DND-41 (cell line): ENCODE data around the gene PAK1.

Experiments
- ATAC-seq: fragments of 200-7000 bp; cut with Tn5 transposase; 3 replicates; pipeline ENCODE4 v1.9.1; 2021; ENCODE audit warnings: low read depth; ENCODE audit not compliant: insufficient read depth
- DNase-seq: peaks from one replicate; pipeline ENCODE4 v3.0.0-alpha.2; 2020
- H2AFZ ChIP-seq: 2 replicates; pipeline ENCODE4 v1.6.0; 2012; ENCODE audit warnings: low read depth, low read length
- H3K27ac ChIP-seq: 2 replicates; pipeline ENCODE4 v1.5.1; 2012; ENCODE audit warnings: low read length, inconsistent platforms
- H3K27me3 ChIP-seq: fragments of 200-600 bp; sonication (generic); 2 replicates; pipeline ENCODE4 v1.6.0; 2012; ENCODE audit warnings: low read length, mild to moderate bottlenecking, inconsistent platforms; ENCODE audit not compliant: insufficient read depth, poor library complexity
- H3K36me3 ChIP-seq: 2 replicates; pipeline ENCODE4 v1.5.1; 2012; ENCODE audit warnings: low read length, inconsistent platforms; ENCODE audit not compliant: insufficient read depth
- H3K4me1 ChIP-seq: 2 replicates; pipeline ENCODE4 v1.5.1; 2012; ENCODE audit warnings: mild to moderate bottlenecking, low read length; ENCODE audit not compliant: insufficient read depth
- H3K4me2 ChIP-seq: 2 replicates; pipeline ENCODE4 v1.6.0; 2012; ENCODE audit warnings: mild to moderate bottlenecking, moderate library complexity, low read length, inconsistent platforms; ENCODE audit not compliant: insufficient read depth
- H3K4me3 ChIP-seq, 2 experiments: fragments of 200-600 bp in 1 of 2; shearing (Covaris generic) in 1 of 2; 2 replicates each; pipeline ENCODE4 v1.5.1; 2012 to 2016; ENCODE audit warnings: inconsistent platforms in 2 of 2, low read length in 2 of 2, mild to moderate bottlenecking in 2 of 2, low read depth in 1 of 2, moderate library complexity in 1 of 2
- H3K79me2 ChIP-seq: 2 replicates; pipeline ENCODE4 v1.6.0; 2012; ENCODE audit warnings: low read length, inconsistent platforms; ENCODE audit not compliant: insufficient read depth
- H3K9ac ChIP-seq: 2 replicates; pipeline ENCODE4 v1.6.0; 2012; ENCODE audit warnings: low read depth, mild to moderate bottlenecking, inconsistent platforms, low read length, moderate library complexity
- H3K9me3 ChIP-seq: 2 replicates; pipeline ENCODE4 v1.5.1; 2012; ENCODE audit warnings: low read length, moderate library complexity, mild to moderate bottlenecking, inconsistent platforms; ENCODE audit not compliant: insufficient read depth, severe bottlenecking
- H4K20me1 ChIP-seq: 2 replicates; pipeline ENCODE4 v1.6.0; 2012; ENCODE audit warnings: low read length; ENCODE audit not compliant: insufficient read depth
- EZH2 ChIP-seq: IDR thresholded peaks from 3 replicates; pipeline ENCODE4 v1.6.1; 2012; ENCODE audit warnings: borderline replicate concordance, low read depth, mild to moderate bottlenecking, moderate library complexity, low read length, inconsistent platforms; ENCODE audit not compliant: severe bottlenecking
- TF ChIP-seq, protein P1 (sequence below): IDR thresholded peaks from 2 replicates; pipeline ENCODE4 v1.5.1; 2012; ENCODE audit warnings: borderline replicate concordance, low read length, moderate library complexity, mild to moderate bottlenecking; ENCODE audit not compliant: poor library complexity, severe bottlenecking; ENCODE audit errors: extremely low read depth

PAK1 gene

DNA sequence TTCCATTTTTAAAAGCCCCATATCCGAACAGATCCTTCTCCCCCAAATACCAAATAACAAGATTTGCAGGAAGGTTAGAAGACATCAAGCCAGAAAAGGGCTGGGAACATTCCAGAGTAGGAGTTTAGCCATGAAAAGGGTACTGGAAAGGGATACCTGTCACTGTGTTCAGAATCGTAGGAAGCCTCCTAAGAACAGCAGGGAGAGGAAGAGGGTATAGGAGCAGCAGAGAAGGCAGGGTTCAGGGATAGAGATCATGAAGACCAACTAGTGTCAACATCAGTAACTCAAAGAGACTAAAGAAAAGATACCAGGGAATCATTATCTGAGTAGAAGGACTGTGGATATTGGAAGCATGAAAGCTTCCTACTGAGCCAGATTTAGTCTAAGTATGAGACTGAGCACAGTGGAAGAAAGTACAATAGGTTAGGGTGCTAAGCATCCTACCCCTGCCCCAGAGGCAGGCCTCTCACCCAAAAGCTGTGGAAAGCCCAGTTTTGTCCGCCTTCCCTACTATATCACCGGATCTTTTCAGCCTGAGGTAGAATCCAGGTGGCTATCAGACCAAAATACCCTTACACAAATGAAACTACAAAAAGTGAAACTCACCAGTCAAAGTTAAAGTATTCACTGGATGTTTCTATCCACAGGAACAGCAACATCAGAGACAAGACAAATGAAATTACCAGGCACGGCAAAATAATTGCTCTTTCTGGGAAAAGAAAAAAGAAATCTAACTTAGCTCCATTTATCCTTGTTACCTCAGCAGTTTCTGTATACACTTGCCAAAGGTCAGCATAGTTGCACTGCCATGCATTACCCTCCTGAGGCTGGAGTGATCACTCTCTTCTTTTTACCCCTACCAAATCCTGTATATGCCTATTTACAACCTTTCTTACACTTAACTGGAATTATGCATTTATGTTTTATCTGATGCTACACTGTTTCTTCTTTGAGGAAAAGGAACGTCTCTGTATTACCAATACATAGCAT lies 189.1 kb downstream of the PAK1 start:
- H3K27ac ChIP-seq: no peak overlapping the region
- H3K9me3 ChIP-seq: no peaks in the 10 kb centered on the region
- no peaks in the 10 kb centered on the region for H3K79me2 ChIP-seq
- no peak overlapping the region for H3K4me2 ChIP-seq
- no peaks in the 10 kb centered on the region for H3K4me1 ChIP-seq
- TF ChIP-seq EZH2: no peak
- TF ChIP-seq, protein P1, sequence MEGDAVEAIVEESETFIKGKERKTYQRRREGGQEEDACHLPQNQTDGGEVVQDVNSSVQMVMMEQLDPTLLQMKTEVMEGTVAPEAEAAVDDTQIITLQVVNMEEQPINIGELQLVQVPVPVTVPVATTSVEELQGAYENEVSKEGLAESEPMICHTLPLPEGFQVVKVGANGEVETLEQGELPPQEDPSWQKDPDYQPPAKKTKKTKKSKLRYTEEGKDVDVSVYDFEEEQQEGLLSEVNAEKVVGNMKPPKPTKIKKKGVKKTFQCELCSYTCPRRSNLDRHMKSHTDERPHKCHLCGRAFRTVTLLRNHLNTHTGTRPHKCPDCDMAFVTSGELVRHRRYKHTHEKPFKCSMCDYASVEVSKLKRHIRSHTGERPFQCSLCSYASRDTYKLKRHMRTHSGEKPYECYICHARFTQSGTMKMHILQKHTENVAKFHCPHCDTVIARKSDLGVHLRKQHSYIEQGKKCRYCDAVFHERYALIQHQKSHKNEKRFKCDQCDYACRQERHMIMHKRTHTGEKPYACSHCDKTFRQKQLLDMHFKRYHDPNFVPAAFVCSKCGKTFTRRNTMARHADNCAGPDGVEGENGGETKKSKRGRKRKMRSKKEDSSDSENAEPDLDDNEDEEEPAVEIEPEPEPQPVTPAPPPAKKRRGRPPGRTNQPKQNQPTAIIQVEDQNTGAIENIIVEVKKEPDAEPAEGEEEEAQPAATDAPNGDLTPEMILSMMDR: no peak
- H3K9ac ChIP-seq: no peak overlapping the region
- H2AFZ ChIP-seq: no peak overlapping the region
- H3K4me3 ChIP-seq: no peak overlapping the region
- no peaks in the 10 kb centered on the region for H3K36me3 ChIP-seq
- ATAC-seq: no peak
- no peaks in the 10 kb centered on the region for H4K20me1 ChIP-seq
- H3K27me3 ChIP-seq: no peaks in the 10 kb centered on the region
- DNase-seq: no peak

DNA sequence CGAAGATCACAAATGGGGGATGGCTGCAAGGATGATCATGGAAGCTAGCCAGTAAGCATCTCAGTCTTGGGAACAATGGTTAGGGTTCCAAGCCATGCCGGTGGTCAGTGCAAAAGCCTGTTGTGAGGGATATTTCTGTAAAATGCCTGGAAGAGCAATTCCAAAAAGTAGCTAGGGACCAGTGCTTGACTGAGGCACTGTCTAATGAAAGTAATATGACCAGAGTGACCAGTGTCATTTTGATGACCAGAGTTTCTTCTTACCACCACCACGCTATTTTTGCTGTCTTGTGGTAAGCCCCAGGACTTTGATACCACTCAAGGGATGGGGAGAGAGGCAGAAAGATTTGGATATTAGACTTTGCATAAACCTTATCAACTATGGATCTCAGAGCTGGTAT lies 190.8 kb downstream of the PAK1 start:
- Histone ChIP-seq H3K4me1 (no peaks in the 10 kb centered on the region), H3K9me3 (no peaks in the 10 kb centered on the region), H2AFZ (no peak overlapping the region), H3K4me2 (no peak overlapping the region), H3K79me2 (no peaks in the 10 kb centered on the region), H4K20me1 (no peaks in the 10 kb centered on the region), H3K9ac (no peak overlapping the region), H3K36me3 (no peaks in the 10 kb centered on the region), H3K4me3 (no peak overlapping the region), H3K27me3 (peaks cover 3% of the 10 kb centered on the region), H3K27ac (no peak overlapping the region)
- DNase-seq: no peak
- TF ChIP-seq, protein P1: no peak
- TF ChIP-seq EZH2: no peak
- ATAC-seq: no peak

- Histone ChIP-seq H3K9me3 (no peaks in the 10 kb centered on the region), H3K27ac (no peak overlapping the region), H3K79me2 (no peaks in the 10 kb centered on the region), H3K36me3 (no peaks in the 10 kb centered on the region), H3K27me3 (peaks cover 7% of the 10 kb centered on the region), H3K4me3 (no peak overlapping the region), H3K4me1 (no peaks in the 10 kb centered on the region), H3K4me2 (no peak overlapping the region), H2AFZ (no peak overlapping the region), H4K20me1 (no peaks in the 10 kb centered on the region), H3K9ac (no peak overlapping the region)
- DNase-seq: no peak
- no peak for TF ChIP-seq EZH2
- TF ChIP-seq, protein P1: no peak
- ATAC-seq: no peak
Measured at GRCh38 chr11:77278595-77279506, 195.0 kb downstream of the PAK1 start.
